Mammary epithelial cell (primary cell): Measurements from ENCODE around the gene HTD2.

Experiments used
- EZH2 ChIP-seq: IDR thresholded peaks from 2 replicates; pipeline ENCODE4 v1.6.1; 2012; ENCODE audit warnings: low read length, inconsistent platforms, borderline replicate concordance
- TF ChIP-seq, protein P1 (sequence below), 2 donors: IDR thresholded peaks in 1 of 2; conservative IDR thresholded peaks in 1 of 2; 2 replicates each; pipeline ENCODE4 v1.5.1; 2011 to 2012; ENCODE audit warnings: inconsistent platforms in 2 of 2, low read length in 2 of 2, mild to moderate bottlenecking in 2 of 2, control low read depth in 1 of 2, low read depth in 1 of 2; ENCODE audit not compliant: insufficient read depth in 1 of 2; ENCODE audit errors: extremely low read depth in 1 of 2

DNA sequence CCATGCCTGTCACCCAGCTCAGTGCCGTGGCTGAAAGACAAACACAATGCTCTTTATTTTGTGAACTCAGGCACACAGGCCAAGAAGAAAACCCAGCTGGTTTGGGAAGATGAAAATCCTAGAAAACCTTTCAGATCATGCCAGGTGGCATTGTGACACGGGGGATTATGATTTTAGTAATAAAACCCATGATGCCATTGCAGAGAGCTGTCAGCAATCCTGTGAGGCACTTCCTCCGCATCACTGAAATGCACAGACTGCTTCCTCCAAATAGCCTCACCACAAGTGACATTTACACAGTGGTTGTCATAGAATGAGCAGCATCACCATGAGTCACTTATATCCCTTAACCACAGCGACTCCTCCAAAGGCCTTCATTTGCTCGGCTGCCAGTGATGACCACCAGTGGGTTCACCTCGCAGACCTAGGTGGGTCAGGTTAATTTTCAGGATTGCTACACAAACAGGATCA, 46.0 kb upstream of the HTD2 start:
- TF ChIP-seq, protein P1, sequence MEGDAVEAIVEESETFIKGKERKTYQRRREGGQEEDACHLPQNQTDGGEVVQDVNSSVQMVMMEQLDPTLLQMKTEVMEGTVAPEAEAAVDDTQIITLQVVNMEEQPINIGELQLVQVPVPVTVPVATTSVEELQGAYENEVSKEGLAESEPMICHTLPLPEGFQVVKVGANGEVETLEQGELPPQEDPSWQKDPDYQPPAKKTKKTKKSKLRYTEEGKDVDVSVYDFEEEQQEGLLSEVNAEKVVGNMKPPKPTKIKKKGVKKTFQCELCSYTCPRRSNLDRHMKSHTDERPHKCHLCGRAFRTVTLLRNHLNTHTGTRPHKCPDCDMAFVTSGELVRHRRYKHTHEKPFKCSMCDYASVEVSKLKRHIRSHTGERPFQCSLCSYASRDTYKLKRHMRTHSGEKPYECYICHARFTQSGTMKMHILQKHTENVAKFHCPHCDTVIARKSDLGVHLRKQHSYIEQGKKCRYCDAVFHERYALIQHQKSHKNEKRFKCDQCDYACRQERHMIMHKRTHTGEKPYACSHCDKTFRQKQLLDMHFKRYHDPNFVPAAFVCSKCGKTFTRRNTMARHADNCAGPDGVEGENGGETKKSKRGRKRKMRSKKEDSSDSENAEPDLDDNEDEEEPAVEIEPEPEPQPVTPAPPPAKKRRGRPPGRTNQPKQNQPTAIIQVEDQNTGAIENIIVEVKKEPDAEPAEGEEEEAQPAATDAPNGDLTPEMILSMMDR (conservative IDR thresholded peaks at IDR 0.05 in 1 of 2, IDR thresholded peaks at IDR 0.05 in 1 of 2; ENCODE audit: extremely low read depth in 1 of 2, insufficient read depth in 1 of 2, low read depth in 1 of 2, low read length in 2 of 2) = no peak
- no peak for TF ChIP-seq EZH2
